Epithelial cell of proximal tubule (primary cell): Measurements from ENCODE around the gene ACTG1. TPM values are rescaled to one million over a fixed set of nuclear protein-coding genes. Genes with fewer than 3 reads are reported as not detected.

Experiments
- DNase-seq: peaks from one replicate; pipeline ENCODE4 v3.0.0-alpha.2; 2011; ENCODE audit warnings: low read depth
- H3K4me3 ChIP-seq: 2 replicates; pipeline ENCODE4 v1.5.1; 2011; ENCODE audit warnings: low read depth, mild to moderate bottlenecking, low read length
- CTCF ChIP-seq: conservative IDR thresholded peaks from 2 replicates; pipeline ENCODE4 v1.5.1; 2012; ENCODE audit warnings: low read depth, mild to moderate bottlenecking, low read length
- total RNA-seq: library from RNA; depleted of rRNA; stranded (reverse); fragments of >200 nt; gene quantifications from 2 replicates; pipeline ENCODE4 v1.2.3, GENCODE V29; 2015

ACTG1 gene
- total RNA-seq, 1 donor from 2014 or later: 8,322 TPM

GRCh38 chr17:81470270-81470943 is 42.2 kb downstream of the ACTG1 start:
- no peak overlapping the region for H3K4me3 ChIP-seq
- no peak for DNase-seq
- no peak for TF ChIP-seq CTCF

- DNase-seq: no peak
- no peak for TF ChIP-seq CTCF
- H3K4me3 ChIP-seq: no peak overlapping the region
These were observed 43.3 kb downstream of the ACTG1 start for GRCh38 chr17:81469266-81469665.

- H3K4me3 ChIP-seq: no peak overlapping the region
- no peak for DNase-seq
- TF ChIP-seq CTCF: no peak
These were observed 43.9 kb downstream of the ACTG1 start for GRCh38 chr17:81468770-81469121.

GRCh38 chr17:81468111-81468769 is 44.4 kb downstream of the ACTG1 start:
- no peak for TF ChIP-seq CTCF
- DNase-seq: no peak
- no peak overlapping the region for H3K4me3 ChIP-seq

- no peak overlapping the region for H3K4me3 ChIP-seq
- TF ChIP-seq CTCF: no peak
- DNase-seq: no peak
These were observed 45.8 kb downstream of the ACTG1 start for GRCh38 chr17:81466564-81467472.

- DNase-seq: no peak
- no peak overlapping the region for H3K4me3 ChIP-seq
- no peak for TF ChIP-seq CTCF
These were observed 46.7 kb downstream of the ACTG1 start for GRCh38 chr17:81465910-81466309.
